ENCODE measurements around the gene CIAO3. TPM values are rescaled to one million over a fixed set of nuclear protein-coding genes. Genes with fewer than 3 reads are reported as not detected.

CIAO3 gene
- total and polyA plus RNA-seq, 7 donors: 12.3 to 43.0 (median 25.9) TPM

DNA sequence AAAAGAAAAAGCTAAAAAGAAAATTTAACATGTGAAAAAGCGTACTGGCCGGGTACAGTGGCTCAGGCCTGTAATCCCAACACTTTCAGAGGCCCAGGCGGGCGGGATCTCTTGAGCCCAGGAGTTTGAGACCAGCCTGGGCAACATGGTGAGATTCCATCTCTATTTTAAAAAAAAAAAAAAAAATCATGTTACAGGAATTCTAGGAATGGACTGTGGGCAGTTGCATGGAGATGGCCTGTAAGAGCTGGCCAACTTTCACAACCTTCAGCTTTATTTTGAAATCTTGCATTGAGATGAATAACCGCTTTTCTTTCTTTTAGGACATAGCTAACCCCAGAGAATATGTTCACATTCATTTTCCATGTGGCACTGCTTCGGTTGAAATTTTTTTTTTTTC is 8.2 kb upstream of the CIAO3 start:
- DNase-seq: no peak
- Histone ChIP-seq H3K27ac (no peak overlapping the region), H3K4me1 (no peaks in the 10 kb centered on the region), H3K27me3 (ENCODE audit: insufficient read depth in 3 of 3, low read length in 2 of 3) (peaks cover 0 to 36% (median 8%) of the 10 kb centered on the region in 3 donors), H3K36me3 (ENCODE audit: insufficient read depth in 1 of 2, low read depth in 1 of 2) (no peaks in the 10 kb centered on the region), H3K4me3 (no peak overlapping the region), H3K9me3 (no peaks in the 10 kb centered on the region)
- ATAC-seq: no peak
- intact Hi-C loops (cut with DNase I): no loop called here
- WGBS, 3 donors: 80 to 90% (median 82%) methylated on average over 6 of the region's 6 CpGs
- no peak for TF ChIP-seq CTCF (IDR thresholded peaks at IDR 0.05)

- TF ChIP-seq CTCF (IDR thresholded peaks at IDR 0.05): no peak
- intact Hi-C loops (cut with DNase I): no loop called here
- no peak for DNase-seq
- Histone ChIP-seq H3K9me3 (no peaks in the 10 kb centered on the region), H3K4me1 (no peaks in the 10 kb centered on the region), H3K36me3 (ENCODE audit: insufficient read depth in 1 of 2, low read depth in 1 of 2) (no peaks in the 10 kb centered on the region), H3K4me3 (no peak overlapping the region), H3K27me3 (ENCODE audit: insufficient read depth in 3 of 3, low read length in 2 of 3) (peaks cover 0 to 31% (median 8%) of the 10 kb centered on the region in 3 donors), H3K27ac (no peak overlapping the region)
- no peak for ATAC-seq
- WGBS, 3 donors: 72 to 75% (median 73%) methylated on average over 39 of the region's 39 CpGs
Observed at GRCh38 chr16:747978-748746, 7.4 kb upstream of the CIAO3 start.

- H3K27ac ChIP-seq: no peak overlapping the region
- H3K36me3 ChIP-seq (ENCODE audit: insufficient read depth in 1 of 2, low read depth in 1 of 2): no peaks in the 10 kb centered on the region
- H3K4me3 ChIP-seq: no peak overlapping the region
- H3K4me1 ChIP-seq: no peaks in the 10 kb centered on the region
- H3K9me3 ChIP-seq: no peaks in the 10 kb centered on the region
- no peak for TF ChIP-seq CTCF (IDR thresholded peaks at IDR 0.05)
- ATAC-seq: no peak
- H3K27me3 ChIP-seq (ENCODE audit: insufficient read depth in 3 of 3, low read length in 2 of 3): peaks cover 0 to 22% (median 2%) of the 10 kb centered on the region in 3 donors
- WGBS, 3 donors: 67 to 75% (median 68%) methylated on average over 11 to 13 of the region's 13 CpGs
- DNase-seq: no peak
- intact Hi-C loops (cut with DNase I): no loop called here
Observed at GRCh38 chr16:746637-747036, 5.8 kb upstream of the CIAO3 start.

GRCh38 chr16:745739-746138 is 4.9 kb upstream of the CIAO3 start:
- no peak for TF ChIP-seq CTCF (IDR thresholded peaks at IDR 0.05)
- WGBS, 3 donors: 1 to 5% (median 4%) methylated on average over 14 of the region's 14 CpGs
- DNase-seq: no peak
- Histone ChIP-seq H3K36me3 (ENCODE audit: insufficient read depth in 1 of 2, low read depth in 1 of 2) (no peaks in the 10 kb centered on the region), H3K4me1 (peaks cover 4% of the 10 kb centered on the region), H3K4me3 (no peak overlapping the region), H3K27ac (no peak overlapping the region), H3K27me3 (ENCODE audit: insufficient read depth in 3 of 3, low read length in 2 of 3) (peaks cover 0 to 16% (median 1%) of the 10 kb centered on the region in 3 donors), H3K9me3 (no peaks in the 10 kb centered on the region)
- no peak for ATAC-seq
- intact Hi-C loops (cut with DNase I): no loop called here
